ENCODE measurements around the gene USP3.

GRCh38 chr15:63506537-63507035, 2.2 kb downstream of the USP3 start:
- TF ChIP-seq, protein P1, sequence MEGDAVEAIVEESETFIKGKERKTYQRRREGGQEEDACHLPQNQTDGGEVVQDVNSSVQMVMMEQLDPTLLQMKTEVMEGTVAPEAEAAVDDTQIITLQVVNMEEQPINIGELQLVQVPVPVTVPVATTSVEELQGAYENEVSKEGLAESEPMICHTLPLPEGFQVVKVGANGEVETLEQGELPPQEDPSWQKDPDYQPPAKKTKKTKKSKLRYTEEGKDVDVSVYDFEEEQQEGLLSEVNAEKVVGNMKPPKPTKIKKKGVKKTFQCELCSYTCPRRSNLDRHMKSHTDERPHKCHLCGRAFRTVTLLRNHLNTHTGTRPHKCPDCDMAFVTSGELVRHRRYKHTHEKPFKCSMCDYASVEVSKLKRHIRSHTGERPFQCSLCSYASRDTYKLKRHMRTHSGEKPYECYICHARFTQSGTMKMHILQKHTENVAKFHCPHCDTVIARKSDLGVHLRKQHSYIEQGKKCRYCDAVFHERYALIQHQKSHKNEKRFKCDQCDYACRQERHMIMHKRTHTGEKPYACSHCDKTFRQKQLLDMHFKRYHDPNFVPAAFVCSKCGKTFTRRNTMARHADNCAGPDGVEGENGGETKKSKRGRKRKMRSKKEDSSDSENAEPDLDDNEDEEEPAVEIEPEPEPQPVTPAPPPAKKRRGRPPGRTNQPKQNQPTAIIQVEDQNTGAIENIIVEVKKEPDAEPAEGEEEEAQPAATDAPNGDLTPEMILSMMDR (conservative IDR thresholded peaks at IDR 0.05 in 1 of 2, IDR thresholded peaks at IDR 0.05 in 1 of 2; ENCODE audit: low read depth in 1 of 2, low read length in 2 of 2): no peak
- TF ChIP-seq EZH2 (IDR thresholded peaks at IDR 0.05; ENCODE audit: low read length, missing control alignments): no peak
